ENCODE data around the gene USP14.

USP14 gene

DNA sequence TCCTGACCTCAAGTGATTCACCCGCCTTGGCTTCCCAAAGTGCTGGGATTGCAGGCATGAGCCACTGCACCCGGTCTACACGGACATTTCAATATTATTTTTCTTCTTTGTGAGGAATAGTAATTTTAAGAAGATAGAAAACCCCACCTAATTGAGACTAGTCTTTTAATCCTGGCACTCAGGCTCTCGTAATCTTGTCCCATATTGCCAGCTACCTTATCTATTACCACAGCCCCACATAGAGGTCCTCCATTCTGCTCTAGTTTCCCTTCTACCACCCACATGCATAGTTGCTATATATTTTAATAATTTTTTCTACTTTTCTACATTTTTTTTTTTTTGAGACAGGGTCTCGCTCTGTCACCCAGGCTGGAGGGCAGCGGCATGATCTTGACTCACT lies 9.5 kb upstream of the USP14 start:
- Histone ChIP-seq H3K27ac (ENCODE audit: low read length) (no peak overlapping the region), H3K27me3 (replicated peaks; ENCODE audit: insufficient read depth, low read length) (no peaks in the 10 kb centered on the region), H4K20me1 (ENCODE audit: insufficient read depth, low read length) (no peaks in the 10 kb centered on the region), H3K4me2 (ENCODE audit: low read depth, low read length) (no peak overlapping the region), H3K9ac (ENCODE audit: low read length) (no peak overlapping the region), H3K9me2 (replicated peaks; ENCODE audit: insufficient read depth, low read length) (no peaks in the 10 kb centered on the region), H3K36me3 (replicated peaks; ENCODE audit: insufficient read depth, low read length) (no peaks in the 10 kb centered on the region), H3K79me2 (ENCODE audit: low read length) (no peaks in the 10 kb centered on the region), H3K4me1 (ENCODE audit: low read length) (no peaks in the 10 kb centered on the region), H3K9me3 (replicated peaks; ENCODE audit: insufficient read depth, low read length) (no peaks in the 10 kb centered on the region), H3F3A (ENCODE audit: insufficient read depth, low read length) (no peaks in the 10 kb centered on the region), H3K4me3 (ENCODE audit: low read length) (no peak overlapping the region), H2AFZ (ENCODE audit: low read length) (no peak overlapping the region)
- DNase-seq, result no peak
- TF ChIP-seq, protein P1, sequence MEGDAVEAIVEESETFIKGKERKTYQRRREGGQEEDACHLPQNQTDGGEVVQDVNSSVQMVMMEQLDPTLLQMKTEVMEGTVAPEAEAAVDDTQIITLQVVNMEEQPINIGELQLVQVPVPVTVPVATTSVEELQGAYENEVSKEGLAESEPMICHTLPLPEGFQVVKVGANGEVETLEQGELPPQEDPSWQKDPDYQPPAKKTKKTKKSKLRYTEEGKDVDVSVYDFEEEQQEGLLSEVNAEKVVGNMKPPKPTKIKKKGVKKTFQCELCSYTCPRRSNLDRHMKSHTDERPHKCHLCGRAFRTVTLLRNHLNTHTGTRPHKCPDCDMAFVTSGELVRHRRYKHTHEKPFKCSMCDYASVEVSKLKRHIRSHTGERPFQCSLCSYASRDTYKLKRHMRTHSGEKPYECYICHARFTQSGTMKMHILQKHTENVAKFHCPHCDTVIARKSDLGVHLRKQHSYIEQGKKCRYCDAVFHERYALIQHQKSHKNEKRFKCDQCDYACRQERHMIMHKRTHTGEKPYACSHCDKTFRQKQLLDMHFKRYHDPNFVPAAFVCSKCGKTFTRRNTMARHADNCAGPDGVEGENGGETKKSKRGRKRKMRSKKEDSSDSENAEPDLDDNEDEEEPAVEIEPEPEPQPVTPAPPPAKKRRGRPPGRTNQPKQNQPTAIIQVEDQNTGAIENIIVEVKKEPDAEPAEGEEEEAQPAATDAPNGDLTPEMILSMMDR (IDR thresholded peaks at IDR 0.05; ENCODE audit: low read length), result no peak
- TF ChIP-seq EZH2 (optimal IDR thresholded peaks at IDR 0.05; ENCODE audit: low read depth, low read length) (no peak), EZH2phosphoT487 (IDR thresholded peaks at IDR 0.05; ENCODE audit: low read length) (no peak)

DNA sequence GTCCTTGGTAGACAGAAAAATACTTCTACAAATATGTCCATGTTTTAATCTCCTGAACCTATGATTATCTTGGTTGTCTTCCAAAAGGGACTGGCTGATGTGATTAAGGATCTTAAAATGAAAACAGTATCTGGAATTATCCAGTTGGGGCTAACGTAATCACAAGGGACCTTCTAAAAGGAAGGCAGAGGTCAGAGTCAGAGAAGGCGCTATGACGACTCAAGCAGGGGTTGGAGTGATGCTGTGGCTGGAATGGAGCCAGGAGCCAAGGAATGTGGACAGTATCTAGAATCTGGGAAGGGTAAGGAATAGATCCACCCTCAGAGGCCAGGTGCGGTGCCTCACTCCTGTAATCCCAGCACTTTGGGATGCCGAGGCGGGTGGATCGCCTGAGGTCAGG lies 4.2 kb upstream of the USP14 start:
- no peaks in the 10 kb centered on the region for H3K9me3 ChIP-seq (replicated peaks; ENCODE audit: insufficient read depth, low read length)
- H3K27ac ChIP-seq (ENCODE audit: low read length), result no peak overlapping the region
- H3K4me1 ChIP-seq (ENCODE audit: low read length), result no peaks in the 10 kb centered on the region
- H3K27me3 ChIP-seq (replicated peaks; ENCODE audit: insufficient read depth, low read length), result no peaks in the 10 kb centered on the region
- DNase-seq, result no peak
- no peak overlapping the region for H3K4me3 ChIP-seq (ENCODE audit: low read length)
- TF ChIP-seq EZH2 (optimal IDR thresholded peaks at IDR 0.05; ENCODE audit: low read depth, low read length) (no peak), EZH2phosphoT487 (IDR thresholded peaks at IDR 0.05; ENCODE audit: low read length) (no peak)
- TF ChIP-seq, protein P1 (IDR thresholded peaks at IDR 0.05; ENCODE audit: low read length), result no peak
- H3K4me2 ChIP-seq (ENCODE audit: low read depth, low read length), result no peak overlapping the region
- no peaks in the 10 kb centered on the region for H3K36me3 ChIP-seq (replicated peaks; ENCODE audit: insufficient read depth, low read length)
- peaks cover 3% of the 10 kb centered on the region; the same call in 1 of the 2 replicates for H3F3A ChIP-seq (ENCODE audit: insufficient read depth, low read length)
- H3K79me2 ChIP-seq (ENCODE audit: low read length), result peaks cover 8% of the 10 kb centered on the region
- H4K20me1 ChIP-seq (ENCODE audit: insufficient read depth, low read length), result no peaks in the 10 kb centered on the region
- H3K9me2 ChIP-seq (replicated peaks; ENCODE audit: insufficient read depth, low read length), result no peaks in the 10 kb centered on the region
- no peak overlapping the region for H2AFZ ChIP-seq (ENCODE audit: low read length)
- no peak overlapping the region for H3K9ac ChIP-seq (ENCODE audit: low read length)

DNA sequence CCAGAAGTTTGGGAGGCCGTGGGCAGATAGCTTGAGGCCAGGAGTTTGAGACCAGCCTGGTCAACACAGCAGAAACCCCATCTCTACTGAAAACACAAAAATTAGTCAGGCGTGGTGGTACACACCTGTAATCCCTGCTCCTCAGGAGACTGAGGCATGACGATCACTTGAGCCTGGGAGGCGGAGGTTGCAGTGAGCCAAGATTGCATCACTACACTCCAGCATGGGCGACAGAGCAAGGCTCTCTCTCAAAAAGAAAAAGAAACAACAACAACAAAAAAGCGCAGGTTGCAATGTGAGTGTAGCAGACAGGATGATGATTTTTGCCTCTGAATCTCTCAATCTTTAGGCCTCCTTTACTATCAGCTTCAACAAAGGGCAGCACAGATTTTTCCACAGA lies 2.7 kb upstream of the USP14 start:
- H3K4me1 ChIP-seq (ENCODE audit: low read length), result peaks cover 11% of the 10 kb centered on the region; the same call in 1 of the 2 replicates
- H3K27ac ChIP-seq (ENCODE audit: low read length), result no peak overlapping the region
- H3K79me2 ChIP-seq (ENCODE audit: low read length), result peaks cover 23% of the 10 kb centered on the region
- no peaks in the 10 kb centered on the region for H3K9me3 ChIP-seq (replicated peaks; ENCODE audit: insufficient read depth, low read length)
- H3K4me2 ChIP-seq (ENCODE audit: low read depth, low read length), result no peak overlapping the region
- no peaks in the 10 kb centered on the region; the same call in 1 of the 2 replicates for H4K20me1 ChIP-seq (ENCODE audit: insufficient read depth, low read length)
- no peaks in the 10 kb centered on the region for H3K27me3 ChIP-seq (replicated peaks; ENCODE audit: insufficient read depth, low read length)
- peaks cover 3% of the 10 kb centered on the region; the same call in 1 of the 2 replicates for H3F3A ChIP-seq (ENCODE audit: insufficient read depth, low read length)
- H3K9ac ChIP-seq (ENCODE audit: low read length), result no peak overlapping the region
- no peak overlapping the region for H2AFZ ChIP-seq (ENCODE audit: low read length)
- no peaks in the 10 kb centered on the region for H3K9me2 ChIP-seq (replicated peaks; ENCODE audit: insufficient read depth, low read length)
- DNase-seq, result no peak
- no peak overlapping the region for H3K4me3 ChIP-seq (ENCODE audit: low read length)
- no peak for TF ChIP-seq EZH2 (optimal IDR thresholded peaks at IDR 0.05; ENCODE audit: low read depth, low read length)
- TF ChIP-seq EZH2phosphoT487 (IDR thresholded peaks at IDR 0.05; ENCODE audit: low read length), result no peak
- TF ChIP-seq, protein P1 (IDR thresholded peaks at IDR 0.05; ENCODE audit: low read length), result no peak
- H3K36me3 ChIP-seq (replicated peaks; ENCODE audit: insufficient read depth, low read length), result no peaks in the 10 kb centered on the region
